Common myeloid progenitor, CD34-positive (primary cell): Measurements from ENCODE around the gene UTP18.
A peak's percentile ranks its signal among the peaks of the same experiment; 100 is the strongest.
"Not testable (repeated sequence)": the region's sequence is repeated elsewhere in the genome, so short reads cannot be mapped to it uniquely, and the experiment has no call there.

Experiments
- CTCF ChIA-PET: fragments of 350-600 bp; sonication (Branson Sonifier 250); formaldehyde crosslinking; loops from one replicate; lab custom pipeline; 2021; ENCODE audit warnings: antibody characterized with exemption; lab: Charles Lee
- POLR2A ChIA-PET: fragments of 350-600 bp; sonication (Branson Sonifier 250); formaldehyde crosslinking; loops from one replicate; lab custom pipeline; 2021; ENCODE audit warnings: antibody characterized with exemption; lab: Charles Lee
- DNase-seq, 3 donors: peaks; one replicate each; pipeline versions ENCODE4 v3.0.0 to v3.0.0-alpha.2; 2013
- H3K27ac ChIP-seq, 2 experiments: 1 replicate in 1 of 2; 2 replicates in 1 of 2; pipeline ENCODE4 v1.7.0; 2013; ENCODE audit warnings: inconsistent platforms in 2 of 2, low read length in 2 of 2, mild to moderate bottlenecking in 2 of 2, low read depth in 1 of 2, moderate library complexity in 1 of 2; ENCODE audit not compliant: severe bottlenecking in 2 of 2, insufficient read depth in 1 of 2, poor library complexity in 1 of 2
- H3K27me3 ChIP-seq, 5 experiments: replicated peaks in 2 of 5; 1 replicate in 3 of 5; 2 replicates in 2 of 5; pipeline versions ENCODE4 v1.6.1 to v1.7.0; 2013; ENCODE audit warnings: low read length in 4 of 5, mild to moderate bottlenecking in 2 of 5, moderate library complexity in 2 of 5, inconsistent platforms in 1 of 5; ENCODE audit not compliant: insufficient read depth in 5 of 5, control insufficient read depth in 4 of 5
- H3K36me3 ChIP-seq, 4 experiments: 1 replicate in 2 of 4; 2 replicates in 2 of 4; pipeline versions ENCODE4 v1.6.1 to v1.7.0; 2013; ENCODE audit warnings: low read length in 3 of 4, control low read depth in 1 of 4, mild to moderate bottlenecking in 1 of 4; ENCODE audit not compliant: control insufficient read depth in 4 of 4, insufficient read depth in 4 of 4
- H3K4me1 ChIP-seq, 4 experiments: 1 replicate in 3 of 4; 2 replicates in 1 of 4; pipeline versions ENCODE4 v1.6.1 to v1.7.1; 2013; ENCODE audit warnings: low read length in 3 of 4, mild to moderate bottlenecking in 3 of 4, control low read depth in 1 of 4, inconsistent platforms in 1 of 4, moderate library complexity in 1 of 4; ENCODE audit not compliant: control insufficient read depth in 4 of 4, insufficient read depth in 4 of 4; ENCODE audit errors: control extremely low read depth in 1 of 4
- H3K4me3 ChIP-seq, 7 experiments: 1 replicate in 4 of 7; 2 replicates in 3 of 7; pipeline versions ENCODE4 v1.5.1 to v1.7.0; 2013; ENCODE audit warnings: mild to moderate bottlenecking in 7 of 7, low read length in 6 of 7, moderate library complexity in 6 of 7, inconsistent platforms in 2 of 7, low read depth in 2 of 7, control low read depth in 1 of 7; ENCODE audit not compliant: insufficient read depth in 4 of 7, control insufficient read depth in 1 of 7; ENCODE audit errors: extremely low read depth in 1 of 7
- H3K9me3 ChIP-seq, 5 experiments: 1 replicate in 4 of 5; 2 replicates in 1 of 5; pipeline versions ENCODE4 v1.6.1 to v1.7.1; 2013; ENCODE audit warnings: low read length in 4 of 5, mild to moderate bottlenecking in 2 of 5, inconsistent platforms in 1 of 5, low read depth in 1 of 5, moderate library complexity in 1 of 5; ENCODE audit not compliant: control insufficient read depth in 4 of 5, insufficient read depth in 2 of 5; ENCODE audit errors: control extremely low read depth in 1 of 5
- WGBS: methylation state at CpG from one replicate; pipeline ENCODE4 v1.1.5; 2013; ENCODE audit not compliant: insufficient coverage; 5-methylcytosine and 5-hydroxymethylcytosine counted together

Gene UTP18

DNA sequence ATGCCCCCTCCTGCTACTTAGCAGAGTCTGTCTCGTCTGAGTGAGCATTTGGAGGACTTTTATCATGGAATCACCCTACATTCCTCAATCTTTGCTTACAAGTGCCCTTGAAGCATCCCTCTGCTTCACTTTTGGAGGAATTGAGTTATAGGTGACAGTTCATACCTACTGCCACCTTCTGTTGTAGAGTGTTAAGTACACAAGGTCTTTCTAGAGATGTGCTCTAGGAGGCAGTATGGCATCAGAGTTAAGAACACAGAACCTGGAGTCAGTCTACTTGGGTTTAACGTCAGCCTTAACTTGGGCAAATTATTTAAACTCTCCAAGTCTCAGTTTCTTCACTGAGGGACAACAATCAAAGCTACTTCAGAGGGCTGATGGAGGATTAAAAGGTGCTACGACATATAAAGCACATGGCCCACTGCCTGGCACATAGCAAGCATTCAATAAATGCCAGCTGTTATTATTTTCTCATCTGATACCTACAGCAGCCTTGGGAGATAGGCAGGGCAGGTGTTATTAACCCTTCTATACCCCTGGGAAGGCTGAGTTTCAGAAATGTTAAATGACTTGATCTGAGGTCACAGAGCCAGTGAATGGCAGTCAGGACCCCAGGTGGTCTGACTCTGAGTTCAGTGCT, 62.2 kb downstream of the UTP18 start:
- Histone ChIP-seq H3K4me1 (no peaks in the 10 kb centered on the region), H3K9me3 (peaks cover 0 to 11% (median 5%) of the 10 kb centered on the region in 5 experiments), H3K27me3 (peaks cover 0 to 3% (median 0%) of the 10 kb centered on the region in 5 experiments), H3K27ac (no peak overlapping the region), H3K36me3 (no peaks in the 10 kb centered on the region), H3K4me3 (no peak overlapping the region)
- ChIA-PET POLR2A (no interaction called here), CTCF (interaction anchor here (0.8 kb wide), 1 partner anchor 149 kb away, joined by 3 read pairs; no protein-coding TSS in a partner anchor)
- WGBS, result no CpG with 5 or more reads among the region's 3 CpGs
- DNase-seq, result peak; percentile 27 to 58 (median 43)

DNA sequence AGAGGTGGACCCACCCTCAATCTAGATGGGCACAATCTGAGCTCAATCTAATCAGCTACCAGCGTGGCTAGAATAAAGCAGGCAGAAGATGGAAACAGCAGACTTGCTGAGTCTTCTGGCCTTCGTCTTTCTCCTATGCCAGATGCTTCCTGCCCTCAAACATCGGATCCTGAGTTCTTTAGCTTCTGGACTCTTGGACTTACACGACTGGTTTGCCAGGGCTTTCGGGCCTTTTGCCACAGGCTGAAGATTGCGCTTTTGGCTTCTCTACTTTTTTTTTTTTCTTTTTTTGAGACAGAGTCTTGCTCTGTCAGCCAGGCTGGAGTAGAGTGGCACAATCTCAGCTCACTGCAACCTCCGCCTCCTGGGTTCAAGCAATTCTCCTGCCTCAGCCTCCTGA, 65.1 kb downstream of the UTP18 start:
- no peaks in the 10 kb centered on the region for H3K36me3 ChIP-seq
- WGBS, result 96% methylated on average over 7 of the region's 7 CpGs
- no peak for DNase-seq
- no peak overlapping the region for H3K27ac ChIP-seq
- H3K27me3 ChIP-seq, result peaks cover 0 to 3% (median 0%) of the 10 kb centered on the region in 5 experiments
- peaks cover 0 to 2% (median 0%) of the 10 kb centered on the region in 5 experiments for H3K9me3 ChIP-seq
- H3K4me3 ChIP-seq, result no peak overlapping the region
- ChIA-PET CTCF (interaction anchor here (0.5 kb wide), 1 partner anchor 222 kb away, joined by 3 read pairs; no protein-coding TSS in a partner anchor), POLR2A (no interaction called here)
- no peaks in the 10 kb centered on the region for H3K4me1 ChIP-seq

DNA sequence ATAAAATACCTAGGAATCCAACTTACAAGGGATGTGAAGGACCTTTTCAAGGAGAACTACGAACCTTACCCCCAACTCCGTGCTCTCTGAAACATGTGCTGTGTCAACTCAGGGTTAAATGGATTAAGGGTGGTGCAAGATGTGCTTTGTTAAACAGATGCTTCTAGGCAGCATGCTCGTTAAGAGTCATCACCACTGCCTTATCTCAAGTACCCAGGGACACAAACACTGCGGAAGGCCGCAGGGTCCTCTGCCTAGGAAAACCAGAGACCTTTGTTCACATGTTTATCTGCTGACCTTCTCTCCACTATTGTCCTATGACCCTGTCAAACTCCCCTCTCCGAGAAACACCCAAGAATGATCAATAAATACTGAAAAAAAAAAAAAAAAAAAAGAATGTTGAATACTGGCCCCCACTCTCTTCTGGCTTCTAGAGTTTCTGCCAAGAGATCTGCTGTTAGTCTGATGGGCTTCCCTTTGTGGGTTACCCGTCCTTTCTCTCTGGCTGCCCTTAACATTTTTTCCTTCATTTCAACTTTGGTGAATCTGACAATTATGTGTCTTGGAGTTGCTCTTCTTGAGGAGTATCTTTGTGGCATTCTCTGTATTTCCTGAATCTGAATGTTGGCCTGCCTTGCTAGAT, 70.6 kb downstream of the UTP18 start:
- H3K4me1 ChIP-seq, H3K27me3 ChIP-seq, H3K9me3 ChIP-seq, H3K27ac ChIP-seq, H3K4me3 ChIP-seq, CTCF ChIA-PET, H3K36me3 ChIP-seq, POLR2A ChIA-PET: not testable (repeated sequence)
- DNase-seq, result peak in 2 of 3 donors; percentile 7 to 36
- WGBS, result 17% methylated on average over 1 of the region's 7 CpGs

DNA sequence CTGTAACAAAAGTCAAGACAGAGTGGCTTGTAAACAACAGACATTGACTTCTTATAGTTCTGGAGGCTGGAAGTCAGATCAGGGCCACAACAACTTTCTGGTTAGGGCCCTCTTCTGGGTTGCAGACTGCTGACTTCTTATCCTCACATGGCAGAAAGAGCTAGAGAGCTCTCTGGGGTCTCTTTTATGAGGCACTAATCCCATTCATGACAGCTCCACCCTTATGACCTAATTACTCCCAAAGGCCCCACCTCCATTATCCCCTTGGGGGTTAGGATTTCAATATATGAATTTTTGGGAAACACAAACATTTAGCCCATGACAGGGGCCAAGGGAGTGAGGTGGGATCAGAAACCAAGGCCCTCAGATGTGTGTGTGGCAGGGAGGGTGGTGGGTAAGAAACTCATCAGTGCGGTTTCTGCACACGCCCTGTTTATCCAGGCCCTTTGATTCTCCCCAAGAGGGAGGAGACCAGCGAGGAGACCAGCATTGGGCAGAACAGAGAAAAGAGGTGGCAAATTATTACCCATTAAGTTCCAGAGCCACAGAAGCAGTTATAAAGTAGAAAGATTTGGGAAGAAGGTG, 74.8 kb downstream of the UTP18 start:
- Histone ChIP-seq H3K4me3 (no peak overlapping the region), H3K36me3 (no peaks in the 10 kb centered on the region), H3K9me3 (no peaks in the 10 kb centered on the region), H3K27ac (no peak overlapping the region), H3K4me1 (no peaks in the 10 kb centered on the region), H3K27me3 (peaks cover 0 to 3% (median 0%) of the 10 kb centered on the region in 5 experiments)
- DNase-seq, result no peak
- WGBS, result 94% methylated on average over 2 of the region's 3 CpGs
- ChIA-PET CTCF (interaction anchor here (0.6 kb wide), 1 partner anchor 124 kb away, joined by 4 read pairs; no protein-coding TSS in a partner anchor), POLR2A (no interaction called here)

DNA sequence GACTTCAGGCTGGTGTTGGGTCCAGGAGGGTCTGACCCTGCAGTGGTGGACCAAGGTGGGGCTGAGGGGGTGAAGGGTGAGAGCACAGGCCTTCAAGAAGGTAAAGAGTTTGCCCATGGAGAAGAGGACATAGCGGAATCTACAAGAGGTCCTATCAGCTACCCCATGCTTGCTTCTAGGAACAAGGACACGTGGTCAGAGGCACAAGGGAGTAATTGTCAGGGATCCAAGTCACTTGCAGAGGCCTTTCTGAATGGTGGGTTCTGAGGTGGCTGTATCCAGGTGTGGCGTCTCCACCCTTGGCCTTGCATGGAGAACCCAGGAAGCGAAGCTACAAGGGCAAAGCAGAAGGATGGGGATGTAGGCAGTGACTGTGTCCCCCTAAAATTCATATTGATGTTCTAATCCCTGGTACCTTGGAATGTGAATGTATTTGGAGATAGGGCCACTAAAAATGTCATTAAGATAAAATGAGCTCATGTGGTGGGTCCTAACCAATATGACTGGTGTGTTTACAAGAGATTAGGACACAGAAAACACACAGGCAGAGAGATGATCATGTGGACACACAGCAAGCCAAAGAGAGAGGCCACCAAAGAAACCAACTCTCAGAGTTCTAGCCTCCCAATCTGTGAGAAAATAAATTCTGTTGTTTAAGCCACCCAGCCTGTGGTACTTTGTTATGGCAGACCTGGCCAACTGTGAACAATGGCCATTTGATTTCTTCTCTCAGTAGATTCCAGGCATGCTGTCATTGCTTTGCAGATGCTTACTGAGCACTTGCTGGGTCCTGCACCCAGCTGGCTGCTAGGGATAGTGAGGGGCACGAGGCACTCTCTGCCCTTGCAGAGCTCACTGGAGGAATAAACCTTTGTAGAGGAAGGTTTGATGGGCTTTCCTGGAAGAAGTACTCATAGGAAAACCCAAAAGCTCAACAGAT, 75.8 kb downstream of the UTP18 start:
- CTCF ChIA-PET, result no interaction called here
- H3K4me3 ChIP-seq, result no peak overlapping the region
- peaks cover 0 to 3% (median under 1%) of the 10 kb centered on the region in 5 experiments for H3K27me3 ChIP-seq
- peak in 2 of 3 donors; percentile 1 to 18 for DNase-seq
- WGBS, result 81% methylated on average over 5 of the region's 5 CpGs
- no peaks in the 10 kb centered on the region for H3K36me3 ChIP-seq
- H3K9me3 ChIP-seq, result no peaks in the 10 kb centered on the region
- POLR2A ChIA-PET, result no interaction called here
- H3K27ac ChIP-seq, result no peak overlapping the region
- H3K4me1 ChIP-seq, result no peaks in the 10 kb centered on the region

DNA sequence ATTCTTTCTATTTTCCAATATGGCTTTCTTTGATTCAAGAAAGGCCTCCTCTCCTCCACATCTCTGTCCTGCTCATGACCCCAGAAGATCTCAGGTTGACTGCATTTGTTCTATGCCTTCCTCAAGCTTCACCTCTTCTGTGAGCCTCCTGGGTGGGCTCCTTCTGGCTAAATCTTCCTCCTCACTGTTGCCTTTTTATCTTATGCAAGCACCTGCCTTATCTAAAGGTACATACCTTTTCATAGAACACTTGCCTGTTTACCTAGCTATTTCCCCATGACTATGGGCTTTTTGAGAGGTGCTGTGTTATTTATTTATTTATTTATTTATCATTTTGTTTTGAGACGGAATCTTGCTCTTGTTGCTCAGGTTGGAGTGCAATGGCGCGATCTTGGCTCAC, 81.1 kb downstream of the UTP18 start:
- no peak overlapping the region for H3K4me3 ChIP-seq
- DNase-seq, result no peak
- H3K4me1 ChIP-seq, result no peaks in the 10 kb centered on the region
- H3K9me3 ChIP-seq, result no peaks in the 10 kb centered on the region
- peaks cover 0 to 6% (median 2%) of the 10 kb centered on the region in 5 experiments for H3K27me3 ChIP-seq
- no peaks in the 10 kb centered on the region for H3K36me3 ChIP-seq
- no CpG with 5 or more reads among the region's 3 CpGs for whole genome bisulfite sequencing
- CTCF ChIA-PET, result no interaction called here
- H3K27ac ChIP-seq, result no peak overlapping the region
- POLR2A ChIA-PET, result no interaction called here
